HepG2 (cell line): ENCODE measurements around the gene TRDN. TPM values are rescaled to one million over a fixed set of nuclear protein-coding genes. Genes with fewer than 3 reads are reported as not detected.

Experiments
- ATAC-seq: fragments of 200-7000 bp; cut with Tn5 transposase; 3 replicates; pipeline ENCODE4 v1.9.1; 2020; ENCODE audit warnings: mild to moderate bottlenecking, moderate library complexity
- BruUV-seq: library from RNA; stranded (reverse); fragments of 400-500 nt; replicated peaks from 2 replicates; lab custom pipeline; 2021; lab: Mats Ljungman, UMichigan
- CTCF ChIA-PET: fragments of 300-600 bp; formaldehyde crosslinking; extraction: SDS; loops from one replicate; lab custom pipeline; 2021; ENCODE audit warnings: low total read pairs, inconsistent platforms, low intra/inter-chr PET ratio; lab: Yijun Ruan, JAX
- POLR2A ChIA-PET: fragments of 350-600 bp; sonication (Branson Sonifier 250); formaldehyde crosslinking; loops from one replicate; lab custom pipeline; 2020; ENCODE audit warnings: antibody characterized with exemption, inconsistent platforms; lab: Yijun Ruan, JAX
- DNase-seq: peaks from one replicate; pipeline ENCODE4 v3.0.0-alpha.2; 2015; ENCODE audit warnings: low spot score
- FAIRE-seq: peaks from 3 replicates; lab custom pipeline; 2011; peaks lifted over from hg19 to GRCh38; lab: Jason Lieb, UNC
- H2AFZ ChIP-seq: one replicate; pipeline ENCODE4 v1.6.1; 2011; ENCODE audit warnings: low read length, inconsistent platforms
- H3K27ac ChIP-seq: fragments of 300-600 bp; 3 replicates; pipeline ENCODE4 v1.8.0; 2011; ENCODE audit warnings: mixed run types, mild to moderate bottlenecking, mixed read lengths, low read length, inconsistent platforms; ENCODE audit not compliant: insufficient read depth; ENCODE audit errors: extremely low read length
- H3K27me3 ChIP-seq, 2 experiments: fragments of 200-600 bp in 1 of 2; 2 replicates in 1 of 2; 3 replicates in 1 of 2; pipeline versions ENCODE4 v1.6.0 to v1.8.0; 2011; ENCODE audit warnings: low read length in 2 of 2, mild to moderate bottlenecking in 2 of 2, moderate library complexity in 2 of 2, inconsistent platforms in 1 of 2; ENCODE audit not compliant: insufficient read depth in 2 of 2, control insufficient read depth in 1 of 2
- H3K36me3 ChIP-seq, 2 experiments: fragments of 200-600 bp in 1 of 2; replicated peaks in 1 of 2; 2 replicates in 1 of 2; 3 replicates in 1 of 2; pipeline versions ENCODE4 v1.5.1 to v1.8.0; 2011; ENCODE audit warnings: low read length in 2 of 2, inconsistent platforms in 1 of 2; ENCODE audit not compliant: insufficient read depth in 2 of 2, control insufficient read depth in 1 of 2
- H3K4me1 ChIP-seq: 2 replicates; pipeline ENCODE4 v1.5.1; 2012; ENCODE audit warnings: low read length, inconsistent platforms; ENCODE audit not compliant: insufficient read depth
- H3K4me2 ChIP-seq: 2 replicates; pipeline ENCODE4 v1.6.0; 2011; ENCODE audit warnings: low read depth, low read length, inconsistent platforms
- H3K4me3 ChIP-seq, 3 experiments: fragments of 200-600 bp in 1 of 3; sonication (generic), shearing (Covaris generic) in 1 of 3; replicated peaks in 1 of 3; 2 replicates each; pipeline ENCODE4 v1.5.1; 2011 to 2016; ENCODE audit warnings: low read length in 3 of 3, inconsistent platforms in 2 of 3, low read depth in 2 of 3, mild to moderate bottlenecking in 2 of 3, control low read depth in 1 of 3, mixed read lengths in 1 of 3; ENCODE audit not compliant: insufficient read depth in 1 of 3
- H3K79me2 ChIP-seq: one replicate; pipeline ENCODE4 v1.6.1; 2011; ENCODE audit warnings: low read length, inconsistent platforms; ENCODE audit not compliant: insufficient read depth
- H3K9ac ChIP-seq: 2 replicates; pipeline ENCODE4 v1.6.0; 2011; ENCODE audit warnings: mild to moderate bottlenecking, low read depth, low read length, inconsistent platforms; ENCODE audit not compliant: insufficient read depth
- H3K9me3 ChIP-seq: 2 replicates; pipeline ENCODE4 v1.5.1; 2012; ENCODE audit warnings: mild to moderate bottlenecking, low read length
- H4K20me1 ChIP-seq: 2 replicates; pipeline ENCODE4 v1.6.0; 2011; ENCODE audit warnings: inconsistent platforms, mild to moderate bottlenecking, low read length, moderate library complexity; ENCODE audit not compliant: insufficient read depth
- ARID4A ChIP-seq: sonication (generic); formaldehyde crosslinking; IDR thresholded peaks from 2 replicates; pipeline ENCODE4 v1.5.0; 2020; ENCODE audit warnings: mild to moderate bottlenecking, missing genetic modification reagents, borderline replicate concordance
- BRD4 ChIP-seq: sonication (generic); formaldehyde crosslinking; IDR thresholded peaks from 2 replicates; pipeline ENCODE4 v1.4.0; 2020; ENCODE audit warnings: missing genetic modification reagents
- CBX5 ChIP-seq: sonication (generic); formaldehyde crosslinking; IDR thresholded peaks from 2 replicates; pipeline ENCODE4 v1.4.0; 2020; ENCODE audit warnings: missing genetic modification reagents, borderline replicate concordance
- MIER3 ChIP-seq: IDR thresholded peaks from 2 replicates; pipeline ENCODE4 v1.6.1; 2016; ENCODE audit warnings: missing compliant biosample characterization, borderline replicate concordance
- NR2F1 ChIP-seq, 2 experiments: fragments of 450-650 bp in 1 of 2; formaldehyde crosslinking in 1 of 2; IDR thresholded peaks; 2 replicates each; pipeline versions ENCODE4 v1.5.0 to v1.6.1; 2016 to 2020; ENCODE audit warnings: mild to moderate bottlenecking in 1 of 2, missing compliant biosample characterization in 1 of 2, missing genetic modification reagents in 1 of 2, moderate library complexity in 1 of 2
- SUZ12 ChIP-seq: fragments of 150-350 bp; IDR thresholded peaks from 2 replicates; pipeline ENCODE4 v1.6.1; 2014; ENCODE audit warnings: low read depth, low read length
- UBTF ChIP-seq: sonication (generic); formaldehyde crosslinking; IDR thresholded peaks from 2 replicates; pipeline ENCODE4 v1.4.0; 2020; ENCODE audit warnings: mild to moderate bottlenecking, missing genetic modification reagents
- ZNF234 ChIP-seq: sonication (generic); formaldehyde crosslinking; conservative IDR thresholded peaks from 2 replicates; pipeline ENCODE4 v1.5.1; 2020; ENCODE audit warnings: mild to moderate bottlenecking, missing genetic modification reagents
- ZNF792 ChIP-seq: IDR thresholded peaks from 2 replicates; pipeline ENCODE4 v1.6.1; 2016
- WGBS: methylation state at CpG from one replicate; pipeline ENCODE4 v1.1.6; 2017; ENCODE audit warnings: low lambda C conversion rate; 5-methylcytosine and 5-hydroxymethylcytosine counted together
- in situ Hi-C: cut with HindIII; loops from 2 replicates; pipeline ENCODE4 v1.10.0; 2017; ENCODE audit warnings: low pct_unique_long_range_greater_than_20kb; ENCODE audit not compliant: extremely low pct_ligation_motif_present
- intact Hi-C: fragments of 100-400 bp; cut with micrococcal nuclease; formaldehyde crosslinking; loops from one replicate; pipeline ENCODE4 v1.10.0; 2022; ENCODE audit not compliant: unreplicated experiment
- polyA plus RNA-seq, 8 experiments: library from polyadenylated mRNA; depleted of rRNA in 3 of 8; stranded (reverse) in 7 of 8; unstranded in 1 of 8; fragments of >200 nt; fragmentation: Illumina TruSeq in 4 of 8; extraction: Trizol in 4 of 8; gene quantifications; 2 replicates each; pipeline versions ENCODE4 v1.2.1 to v1.2.3, GENCODE V29; 2011 to 2016; ENCODE audit warnings: low read depth in 4 of 8, missing spikeins in 1 of 8, mixed read lengths in 1 of 8; ENCODE audit not compliant: insufficient read depth in 1 of 8
- total RNA-seq, 5 experiments: library from RNA; depleted of rRNA; stranded (reverse); fragments of >200 nt; fragmentation: Illumina TruSeq; extraction: Trizol; gene quantifications; 2 replicates each; pipeline ENCODE4 v1.2.3, GENCODE V29; 2016; ENCODE audit warnings: low read depth in 1 of 5

TRDN gene
- total and polyA plus RNA-seq, 2 of the 13 experiments (the other 11 are each of a cell fraction or from before 2014, with no cell fraction given) = not detected

GRCh38 chr6:123668063-123668462 lies 31.3 kb upstream of the TRDN start:
- Histone ChIP-seq H3K4me2 (no peak overlapping the region), H3K36me3 (no peaks in the 10 kb centered on the region), H4K20me1 (no peaks in the 10 kb centered on the region), H2AFZ (no peak overlapping the region), H3K79me2 (no peaks in the 10 kb centered on the region), H3K4me1 (no peaks in the 10 kb centered on the region), H3K4me3 (no peak overlapping the region), H3K9ac (no peak overlapping the region), H3K27ac (no peak overlapping the region), H3K9me3 (no peaks in the 10 kb centered on the region), H3K27me3 (no peaks in the 10 kb centered on the region)
- POLR2A ChIA-PET = no interaction called here
- intact Hi-C loops (no loop called here), in situ Hi-C loops (no loop called here)
- DNase-seq (no peak), ATAC-seq (no peak)
- no TSS peak for BruUV-seq
- no peak for TF ChIP-seq ZNF792
- TF ChIP-seq BRD4 (CRISPR knock-in tag) = no peak
- no peak for TF ChIP-seq UBTF (CRISPR knock-in tag)
- TF ChIP-seq MIER3 (CRISPR knock-in tag) = no peak
- TF ChIP-seq SUZ12 = no peak
- TF ChIP-seq ZNF234 = no peak
- TF ChIP-seq ARID4A = no peak
- TF ChIP-seq CBX5 (CRISPR knock-in tag) = no peak
- no peak for TF ChIP-seq NR2F1 (CRISPR knock-in tag; IDR thresholded peaks at IDR 0.05)
- TF ChIP-seq, all 625 proteins: peak for 0
- CTCF ChIA-PET = no interaction called here
- no peak for FAIRE-seq
- 12% methylated on average over 6 of the region's 6 CpGs for WGBS
